HG02610 (cell line): Measurements from ENCODE around the gene HPCAL4.

Experiments used
- ATAC-seq: cut with Tn5 transposase; IDR thresholded peaks from one replicate; pipeline ENCODE4 v1.9.1; 2021; ENCODE audit warnings: mild to moderate bottlenecking, moderate library complexity; ENCODE audit not compliant: unreplicated experiment

HPCAL4 gene

DNA sequence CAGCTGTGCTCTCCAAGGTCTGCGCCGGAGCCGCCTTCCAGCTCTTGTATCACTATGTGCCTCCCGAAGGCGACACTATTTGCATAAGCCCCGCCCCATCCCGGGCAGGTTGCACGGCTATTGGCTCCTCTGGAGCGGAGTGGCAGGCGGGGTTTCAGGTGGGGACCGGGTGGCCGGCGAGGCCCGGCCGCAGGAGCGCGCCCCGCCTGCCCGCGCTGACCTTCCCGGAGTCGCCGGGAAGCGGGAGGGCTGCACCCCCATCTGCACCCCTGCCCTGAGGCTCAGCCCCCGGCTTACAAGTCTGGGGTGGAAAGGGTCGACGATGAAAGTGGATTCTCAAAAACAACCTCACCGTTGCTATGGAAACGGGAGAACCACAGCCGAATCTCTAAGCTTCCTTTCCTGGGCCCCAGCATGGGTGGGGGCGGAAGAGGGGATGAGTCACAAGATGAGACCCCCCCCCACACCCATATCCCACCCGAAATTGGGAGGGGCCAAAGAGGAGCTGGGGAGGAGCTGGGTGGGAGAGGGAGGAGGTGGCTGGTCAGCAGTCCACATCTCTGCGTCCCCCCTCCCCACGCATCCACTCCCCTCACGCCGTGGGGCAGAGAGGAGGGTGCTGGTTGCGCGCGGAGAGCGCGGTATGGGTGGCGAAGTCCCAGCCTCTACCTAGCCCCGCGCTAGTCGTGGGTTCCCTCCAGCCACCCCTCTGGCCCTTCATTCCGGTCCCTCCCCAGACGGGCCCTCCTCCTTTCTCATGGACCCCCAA, at the start of gene HPCAL4:
HPCAL4 (minus strand) TSS at position 51 of the 769 bp plus-strand sequence. CDS start 6,830 bp downstream, outside the sequence.
- peak; percentile 88 for ATAC-seq

DNA sequence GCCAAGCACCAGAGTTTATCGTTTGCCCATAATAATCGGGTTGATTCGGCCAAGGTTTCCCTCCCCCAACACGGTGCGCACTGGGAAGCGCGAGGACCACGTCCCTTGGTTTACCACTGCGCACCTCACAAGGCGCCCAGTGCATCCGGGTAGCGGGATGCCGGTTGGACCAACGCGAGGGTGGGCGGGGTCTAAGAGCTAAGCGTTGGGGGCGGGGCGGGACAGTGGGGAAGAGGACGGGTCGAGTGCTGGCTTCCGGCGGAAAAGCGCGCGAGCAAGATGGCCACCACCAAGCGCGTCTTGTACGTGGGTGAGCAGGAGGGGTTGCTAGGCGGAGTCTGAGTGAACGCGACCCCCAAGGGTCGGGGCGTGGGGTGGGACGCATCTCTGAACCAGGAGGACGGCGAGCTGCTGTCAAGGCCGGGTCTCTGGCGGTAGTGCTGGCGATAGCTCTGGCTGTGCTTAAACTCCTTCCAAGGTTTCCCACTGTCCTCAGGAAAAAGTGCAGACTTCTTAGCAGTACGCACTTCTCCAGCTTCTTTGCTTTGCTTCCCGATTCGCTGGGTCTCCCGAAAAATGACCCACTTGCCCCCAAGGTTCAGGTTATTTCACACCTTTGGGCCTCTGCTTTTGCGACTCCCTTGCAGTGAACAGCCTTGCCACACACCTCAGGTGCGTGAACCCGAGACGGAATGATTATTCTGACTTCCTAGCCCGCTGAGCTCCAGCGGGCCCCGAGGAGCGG, 47.6 kb upstream of the HPCAL4 start, which contains the start of gene PPIE:
PPIE (plus strand) TSS at position 261 of the 745 bp plus-strand sequence; CDS start at position 280, 19 bp downstream.
- ATAC-seq, result peak; percentile 82

DNA sequence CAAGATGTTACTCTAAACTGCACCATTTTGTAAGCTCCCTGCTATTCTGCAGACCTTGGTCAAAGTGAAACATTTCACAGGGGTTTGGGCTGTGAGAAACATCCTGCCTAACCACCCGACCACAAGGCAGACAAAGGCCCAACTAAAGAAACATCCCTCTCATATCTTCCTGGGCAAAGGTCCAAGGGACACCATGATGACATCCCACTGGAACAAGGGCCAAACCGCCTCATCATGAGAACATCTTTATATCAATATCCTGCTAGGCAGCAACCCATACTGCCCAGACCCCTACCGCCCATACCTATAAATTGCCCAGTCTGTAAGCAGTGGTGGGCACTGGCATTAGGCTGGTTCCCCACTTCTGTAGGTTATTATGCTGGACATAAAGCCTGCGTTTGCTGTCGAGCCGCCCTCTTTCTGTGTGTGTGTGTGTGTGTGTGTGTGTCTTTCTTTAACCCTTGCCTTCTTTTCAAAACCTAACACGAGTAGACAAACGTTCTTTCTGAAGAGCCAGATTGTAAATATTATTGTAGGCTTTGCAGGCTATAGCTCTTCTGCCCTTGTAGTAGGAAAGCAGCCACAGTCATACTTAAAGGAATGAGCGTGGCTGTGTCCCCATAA, 46.4 kb upstream of the HPCAL4 start:
- ATAC-seq, result no peak

DNA sequence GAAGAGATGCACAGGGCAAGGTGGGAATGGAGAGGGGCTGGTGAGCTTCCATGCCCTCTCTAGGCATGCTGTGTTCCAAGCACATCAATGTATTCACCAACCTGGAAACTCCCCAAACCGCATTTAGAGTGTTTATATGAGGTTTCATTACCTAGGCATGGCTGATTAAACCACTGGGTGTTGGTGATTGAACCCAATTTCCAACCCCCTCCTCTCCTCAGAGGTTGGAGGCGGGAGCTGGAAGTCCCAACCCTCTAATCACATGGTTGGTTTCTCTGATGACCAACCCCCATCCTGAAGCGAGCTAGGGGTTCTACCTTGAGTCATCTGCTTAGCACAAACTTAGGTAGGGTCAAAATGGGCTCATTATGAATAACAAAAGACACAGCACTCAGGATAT, 44.5 kb upstream of the HPCAL4 start:
- no peak for ATAC-seq

DNA sequence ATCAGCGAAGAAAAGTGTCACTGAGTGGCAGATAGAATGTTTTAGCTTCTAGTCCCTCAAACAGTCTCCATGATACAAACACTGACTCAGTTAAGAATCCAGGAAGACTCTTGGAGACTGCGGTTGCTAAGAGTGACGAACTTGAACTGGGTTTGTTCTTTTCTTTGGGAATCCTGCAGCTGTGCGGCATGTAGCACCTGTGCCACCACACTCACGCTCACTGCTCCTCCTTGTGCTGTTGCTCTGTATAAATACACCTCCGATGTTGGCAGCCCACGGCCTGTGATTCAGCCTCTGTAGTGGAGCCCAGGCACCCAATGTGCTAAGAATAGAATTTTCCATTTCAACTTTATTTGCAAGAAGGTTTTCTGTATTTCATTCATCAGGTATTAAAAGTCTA, 41.9 kb upstream of the HPCAL4 start:
- no peak for ATAC-seq

DNA sequence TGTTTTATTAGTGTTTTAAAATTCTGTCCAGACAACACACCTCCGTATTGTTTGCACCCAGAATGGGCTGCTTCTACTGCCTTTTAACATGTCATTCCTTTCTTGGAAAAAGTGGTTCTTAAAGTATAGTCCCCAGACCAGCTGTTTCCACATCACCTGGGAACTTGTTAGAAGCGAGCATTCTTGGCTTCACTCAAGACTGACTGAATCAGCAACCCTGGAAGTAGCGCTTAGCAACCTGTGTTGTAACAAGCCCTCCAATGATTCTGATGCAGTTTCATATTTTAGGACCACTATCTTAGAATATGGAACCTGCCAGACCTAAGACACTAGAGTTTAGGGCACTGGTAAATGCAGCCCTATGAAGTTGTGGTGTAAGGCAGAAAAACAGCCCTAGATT, 41.5 kb upstream of the HPCAL4 start:
- no peak for ATAC-seq

DNA sequence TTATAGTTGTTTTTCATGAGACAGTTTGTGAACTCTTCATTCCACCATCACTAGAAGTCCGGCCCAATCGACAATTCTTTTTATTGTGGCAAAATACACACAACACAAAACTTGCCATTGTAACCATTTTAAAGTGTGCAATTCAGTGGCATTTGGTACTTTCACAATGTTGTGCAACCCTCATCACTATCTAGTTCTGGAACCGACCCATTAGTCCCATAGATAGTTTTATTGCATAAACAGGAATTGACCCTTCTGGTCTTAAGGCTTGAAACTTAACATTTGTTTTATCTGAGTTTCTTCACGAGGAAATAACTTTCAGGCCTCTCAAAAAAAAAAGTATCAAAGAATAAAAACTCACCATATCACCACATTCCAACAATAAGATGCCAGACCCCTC, 38.6 kb upstream of the HPCAL4 start:
- no peak for ATAC-seq

DNA sequence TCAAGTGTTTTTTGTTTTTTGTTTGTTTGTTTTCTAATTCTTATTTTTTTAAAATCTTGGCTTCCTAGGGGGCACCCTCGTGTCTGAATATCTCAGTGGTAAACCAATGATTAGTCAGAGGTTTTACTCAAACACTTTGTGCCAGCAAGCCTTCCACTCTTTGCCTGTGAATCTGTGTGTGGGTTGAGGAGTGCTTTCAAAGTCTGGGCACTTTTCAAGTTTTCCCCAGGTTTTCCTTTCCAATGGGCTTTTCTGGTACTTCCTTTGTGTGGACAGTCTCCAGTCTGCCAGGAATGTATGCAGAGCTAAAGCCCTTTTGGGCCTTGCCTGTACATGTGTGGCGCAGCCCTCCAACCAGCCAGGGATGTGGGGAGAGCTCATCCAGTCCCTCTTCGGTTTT, 37.8 kb upstream of the HPCAL4 start:
- no peak for ATAC-seq

DNA sequence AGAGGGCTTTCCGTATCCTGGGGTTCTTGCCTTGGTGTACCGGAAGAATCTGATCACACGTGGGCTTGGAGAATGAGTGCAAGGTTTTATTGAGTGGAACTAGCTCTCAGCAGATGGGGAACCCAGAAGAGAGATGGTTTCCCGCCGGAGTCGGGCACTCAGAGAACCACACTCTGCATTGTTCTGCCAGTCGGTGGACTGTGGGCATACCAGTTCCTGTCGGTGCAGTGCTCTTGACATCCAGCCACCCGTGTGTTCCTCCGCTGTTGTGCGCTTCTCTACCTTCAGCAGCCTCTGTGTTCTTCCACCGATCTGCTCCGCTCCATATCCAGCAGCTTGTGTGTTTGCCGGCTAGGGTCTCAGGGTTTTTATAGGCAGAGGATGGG, 36.7 kb upstream of the HPCAL4 start:
- ATAC-seq, result no peak

DNA sequence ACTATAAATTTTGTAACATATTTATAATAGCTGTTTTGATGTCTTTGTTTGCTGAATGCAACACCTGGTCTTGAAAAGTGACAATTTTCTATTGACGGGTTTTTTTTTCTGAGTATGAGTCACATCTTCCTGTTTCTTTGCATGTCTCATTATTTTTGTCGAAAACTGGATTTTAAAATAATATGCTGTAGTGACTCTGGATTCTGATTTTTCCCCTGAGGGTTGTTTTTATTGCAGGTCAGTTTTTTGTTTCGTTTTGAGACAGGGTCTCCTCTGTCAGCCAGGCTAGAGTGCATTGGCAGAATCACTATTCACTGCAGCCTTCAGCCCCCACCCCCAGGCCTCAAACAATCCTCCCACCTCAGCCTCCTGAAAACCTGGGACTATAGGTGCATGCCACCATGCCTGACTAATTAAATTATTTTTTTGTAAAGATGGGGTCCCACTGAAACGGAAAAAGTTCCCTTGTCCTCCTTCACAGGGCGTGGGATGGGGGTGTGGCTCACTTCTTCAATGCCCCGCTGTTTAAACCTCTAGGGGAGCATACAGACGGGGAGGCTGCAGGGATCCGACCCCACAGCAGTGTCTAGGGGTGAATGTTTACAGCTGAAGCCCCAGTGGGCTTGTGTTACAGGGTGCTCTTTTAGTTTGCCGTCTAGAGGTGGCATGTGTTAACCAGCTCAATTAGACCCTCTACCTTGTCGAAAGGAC, 36.1 kb upstream of the HPCAL4 start:
- ATAC-seq, result no peak

DNA sequence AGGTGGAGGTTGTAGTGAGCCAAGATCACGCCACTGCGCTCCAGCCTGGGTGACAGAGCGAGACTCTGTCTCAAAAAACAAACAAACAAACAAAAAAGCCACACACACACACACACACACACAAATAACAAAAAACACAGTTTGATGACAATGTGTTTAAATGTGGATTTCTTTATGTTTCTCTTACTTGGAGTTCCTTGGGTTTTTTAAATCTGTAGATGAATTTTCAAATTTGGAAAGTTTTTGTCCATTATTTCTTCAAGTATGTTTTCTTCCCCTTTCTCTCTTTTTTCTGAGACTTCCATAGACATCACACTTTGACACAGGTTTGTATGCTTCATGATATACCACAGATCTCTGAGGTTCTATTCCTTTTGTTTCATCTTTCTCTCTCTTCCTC, 35.4 kb upstream of the HPCAL4 start:
- no peak for ATAC-seq

DNA sequence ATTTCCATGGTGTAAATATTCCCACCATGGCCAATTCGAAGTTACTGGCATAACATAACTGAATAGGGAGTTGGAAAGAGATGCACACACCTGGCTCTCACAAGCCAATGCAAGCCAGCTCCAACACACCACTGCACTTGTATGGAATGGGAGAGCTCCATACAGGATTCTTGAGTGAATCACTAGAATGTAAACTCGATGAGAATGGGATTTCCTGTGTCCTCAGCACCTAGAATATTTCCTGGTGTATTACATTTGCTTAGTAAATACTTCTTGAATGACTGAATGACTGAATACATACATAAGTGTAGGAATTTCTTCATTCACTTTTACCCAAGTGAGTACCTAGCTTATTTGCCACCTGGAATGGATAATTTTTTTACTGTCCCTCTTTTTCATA, 31.3 kb upstream of the HPCAL4 start:
- ATAC-seq, result no peak

DNA sequence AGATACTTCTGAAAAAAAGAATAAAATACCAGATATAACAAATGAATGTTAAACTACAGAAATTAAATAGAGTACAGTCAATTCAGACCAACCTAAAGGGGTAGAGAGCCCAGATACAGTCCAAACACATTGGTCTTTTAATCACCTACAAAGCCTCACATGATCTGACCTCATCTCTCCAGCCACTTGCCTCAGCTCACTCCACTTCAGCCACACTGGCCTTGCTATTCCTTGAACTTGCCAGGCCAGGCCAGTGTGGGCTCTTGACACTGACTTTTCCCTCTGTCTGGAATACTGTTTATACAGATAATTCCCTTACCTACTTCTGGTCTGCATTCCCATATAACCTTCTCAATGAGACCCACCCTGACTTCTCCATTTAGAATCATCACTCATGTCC, 30.4 kb upstream of the HPCAL4 start:
- no peak for ATAC-seq

DNA sequence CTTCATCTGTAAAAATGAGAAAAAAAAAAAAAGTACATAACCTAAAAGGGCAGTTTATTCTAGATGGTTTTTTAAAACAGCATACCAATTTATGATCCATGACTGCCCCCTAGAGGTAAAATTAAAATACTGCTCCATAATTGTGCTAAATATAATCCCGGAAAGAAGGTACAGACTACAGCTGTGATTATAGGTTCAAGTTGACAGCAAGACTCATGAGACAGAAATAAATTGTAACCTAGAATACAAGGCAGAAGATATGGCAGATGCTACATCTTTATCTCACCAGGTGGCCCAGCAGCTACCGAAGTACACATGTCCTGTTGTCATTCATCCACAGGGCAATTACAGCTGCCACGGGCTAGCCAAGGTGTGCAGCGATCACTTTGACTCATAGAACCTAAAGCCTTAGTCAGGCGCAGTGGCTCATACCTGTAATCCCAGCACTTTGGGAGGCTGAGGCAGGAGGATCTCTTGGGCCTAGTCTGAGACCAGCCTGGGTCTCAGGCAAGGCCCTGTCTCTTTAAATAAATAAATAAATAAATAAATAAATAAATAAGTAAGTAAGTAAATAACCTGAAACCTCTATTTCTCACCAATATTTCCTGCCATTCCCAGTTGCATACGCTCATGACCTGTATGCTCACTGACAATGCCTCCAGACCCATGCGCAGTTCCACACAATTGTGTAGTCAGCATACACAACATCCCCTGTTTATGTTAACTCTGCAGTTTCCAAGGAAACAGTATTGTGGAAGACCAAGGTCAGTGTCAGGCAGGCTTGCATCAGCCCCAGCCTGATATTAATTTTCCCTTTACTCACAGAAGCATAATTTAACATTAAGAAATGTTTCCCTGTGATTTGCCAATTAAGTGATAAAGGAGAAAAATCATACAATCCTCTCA, 29.1 kb upstream of the HPCAL4 start:
- ATAC-seq, result no peak

DNA sequence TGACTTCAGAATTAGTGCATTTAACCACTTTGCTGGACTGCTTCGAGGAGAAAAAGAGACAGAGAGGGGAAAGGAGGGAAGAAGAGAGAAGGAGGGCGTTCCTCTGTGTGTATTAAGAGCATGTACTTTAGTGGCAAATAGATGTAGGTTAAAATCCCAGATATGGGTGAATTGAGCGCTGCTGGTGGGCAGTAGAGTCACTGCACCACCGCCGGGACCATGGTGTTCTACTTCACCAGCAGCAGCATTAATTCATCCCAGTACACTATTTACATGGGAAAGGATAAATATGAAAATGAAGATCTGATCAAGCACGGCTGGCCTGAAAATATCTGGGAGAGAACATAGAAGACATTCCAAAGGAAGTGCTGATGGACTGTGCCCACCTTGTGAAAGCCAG, 26.6 kb upstream of the HPCAL4 start:
- ATAC-seq, result no peak

DNA sequence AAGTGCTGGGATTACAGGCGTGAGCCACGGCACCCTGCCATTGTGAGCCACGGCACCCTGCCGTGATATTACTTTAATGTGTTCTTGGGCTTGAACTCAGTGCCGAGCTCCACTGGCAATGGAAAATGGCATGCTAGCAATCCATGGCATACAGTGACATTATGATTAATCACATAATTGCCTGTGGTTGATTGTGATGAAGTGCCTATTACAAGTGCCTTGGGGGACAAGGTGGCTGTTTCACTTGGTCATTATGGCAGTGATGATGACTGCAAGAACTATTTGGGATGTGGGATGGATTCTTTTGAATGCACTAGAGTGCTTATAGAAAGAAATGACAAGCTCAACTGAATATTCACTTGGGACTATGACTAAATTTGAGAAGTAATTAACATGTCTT, 22.3 kb upstream of the HPCAL4 start:
- ATAC-seq, result no peak

DNA sequence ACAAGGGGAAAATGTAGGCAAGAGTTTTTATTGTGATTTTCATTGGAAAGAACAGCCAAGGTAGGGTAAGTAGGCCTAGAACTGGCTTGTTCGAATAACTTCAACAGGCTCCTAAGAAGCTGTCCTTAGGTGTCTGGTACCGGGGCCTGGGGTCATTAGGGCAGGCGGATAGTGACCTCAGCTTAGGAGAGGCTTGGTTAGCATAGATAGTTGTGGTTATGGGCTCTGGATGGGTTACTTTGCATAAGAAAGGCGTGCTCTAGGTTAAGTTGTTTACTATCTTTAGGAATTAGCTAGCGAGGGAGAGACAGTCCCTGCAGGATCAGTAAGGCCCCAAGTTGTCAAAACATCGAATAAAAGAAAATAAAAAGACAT, 20.7 kb upstream of the HPCAL4 start:
- no peak for ATAC-seq

DNA sequence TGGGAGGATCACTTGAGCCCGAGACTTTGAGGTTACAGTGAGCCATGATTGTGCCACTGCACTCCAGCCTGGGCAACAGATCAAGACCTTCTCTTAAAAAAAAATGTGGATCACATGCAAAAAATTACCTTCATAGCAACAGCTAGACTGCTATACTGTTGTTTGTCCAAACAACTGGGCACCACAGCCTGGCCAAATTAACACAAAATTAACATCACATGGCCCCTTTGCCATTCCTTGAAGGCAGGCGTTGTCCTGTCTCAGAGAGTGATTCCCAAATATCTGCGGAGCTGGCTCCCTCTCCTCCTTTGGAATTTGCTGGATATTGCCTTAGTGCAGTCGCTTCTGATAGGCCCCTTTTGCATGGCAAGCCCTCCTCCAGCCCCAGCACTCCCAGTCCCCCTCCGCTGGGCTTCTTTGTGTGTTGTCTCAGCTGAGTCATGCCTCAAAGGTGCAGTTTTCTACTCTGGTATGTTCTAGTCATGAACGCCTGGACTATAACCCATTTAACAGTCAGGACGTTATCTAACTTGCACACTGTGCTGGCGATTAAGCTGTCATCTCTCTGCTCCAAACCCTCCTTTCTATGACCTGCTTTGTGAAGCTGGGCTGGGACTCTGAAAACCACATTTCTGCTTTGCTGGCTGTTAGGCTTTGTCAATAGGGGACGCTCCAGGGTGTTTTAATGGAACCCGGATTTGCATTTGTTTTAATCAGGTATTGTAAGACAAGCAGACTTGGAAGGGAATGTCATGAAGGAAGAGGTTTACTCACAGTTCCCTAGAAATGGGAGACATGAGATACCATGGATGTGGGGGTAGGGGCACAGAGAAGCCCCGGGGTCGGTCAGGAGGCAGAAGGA, 20.1 kb upstream of the HPCAL4 start:
- ATAC-seq, result no peak

DNA sequence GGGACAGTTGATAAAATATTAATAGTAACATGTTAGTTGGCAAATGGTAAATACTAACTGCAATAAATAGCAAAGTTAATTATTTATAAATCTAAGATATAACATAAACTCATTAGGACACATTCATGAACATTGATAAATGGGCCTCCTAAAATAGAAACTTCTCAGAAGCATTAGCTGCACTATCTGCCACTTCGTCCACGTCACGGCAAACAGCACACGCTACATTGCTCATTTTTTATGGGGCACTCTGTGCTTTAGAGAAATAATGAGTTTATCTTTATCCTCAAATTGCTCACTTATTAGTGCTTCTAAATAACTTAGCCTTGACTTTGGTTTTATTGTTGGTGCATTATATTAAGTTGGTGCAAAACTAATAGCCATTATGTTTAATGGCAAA, 16.3 kb upstream of the HPCAL4 start:
- no peak for ATAC-seq
